Endodermal cell (in vitro differentiated cells): ENCODE data around the gene SSU72. TPM values are rescaled to one million over a fixed set of nuclear protein-coding genes. Genes with fewer than 3 reads are reported as not detected.
"Not testable (repeated sequence)": the region's sequence is repeated elsewhere in the genome, so short reads cannot be mapped to it uniquely, and the experiment has no call there.

Experiments used
- DNase-seq: peaks from one replicate; pipeline ENCODE4 v3.0.0-alpha.2; 2017
- H3K27ac ChIP-seq: 2 replicates; pipeline ENCODE4 v1.5.1; 2013; ENCODE audit warnings: mild to moderate bottlenecking, low read depth, low read length, moderate library complexity
- H3K27me3 ChIP-seq: 2 replicates; pipeline ENCODE4 v1.6.1; 2013; ENCODE audit warnings: mild to moderate bottlenecking, low read length, moderate library complexity; ENCODE audit not compliant: insufficient read depth, control insufficient read depth, poor library complexity, severe bottlenecking
- H3K36me3 ChIP-seq: 2 replicates; pipeline ENCODE4 v1.7.0; 2013; ENCODE audit warnings: mild to moderate bottlenecking, low read length, moderate library complexity; ENCODE audit not compliant: control insufficient read depth, insufficient read depth
- H3K4me1 ChIP-seq: one replicate; pipeline ENCODE4 v1.7.0; 2013; ENCODE audit warnings: low read length; ENCODE audit not compliant: control insufficient read depth, insufficient read depth
- H3K4me3 ChIP-seq: 2 replicates; pipeline ENCODE4 v1.5.1; 2013; ENCODE audit warnings: mild to moderate bottlenecking, low read length, moderate library complexity
- H3K9ac ChIP-seq: 2 replicates; pipeline ENCODE4 v1.6.1; 2013; ENCODE audit warnings: mild to moderate bottlenecking, low read length, moderate library complexity; ENCODE audit not compliant: poor library complexity, severe bottlenecking; ENCODE audit errors: extremely low read depth
- H3K9me3 ChIP-seq: 2 replicates; pipeline ENCODE4 v1.6.1; 2013; ENCODE audit warnings: mild to moderate bottlenecking, low read length, moderate library complexity; ENCODE audit not compliant: control insufficient read depth
- H3K27ac Mint-ChIP-seq: 2 replicates; pipeline ENCODE4 v1.8.0; 2020; ENCODE audit warnings: mixed read lengths
- H3K27me3 Mint-ChIP-seq: 2 replicates; pipeline ENCODE4 v1.8.0; 2021; ENCODE audit warnings: mild to moderate bottlenecking, mixed read lengths; ENCODE audit not compliant: insufficient read depth
- H3K36me3 Mint-ChIP-seq: 2 replicates; pipeline ENCODE4 v1.8.0; 2020; ENCODE audit warnings: low read depth, mixed read lengths
- H3K4me1 Mint-ChIP-seq: 2 replicates; pipeline ENCODE4 v1.8.0; 2020; ENCODE audit warnings: mixed read lengths
- H3K4me3 Mint-ChIP-seq: 2 replicates; pipeline ENCODE4 v1.8.0; 2020; ENCODE audit warnings: mild to moderate bottlenecking, moderate library complexity, mixed read lengths
- H3K9me3 Mint-ChIP-seq: 2 replicates; pipeline ENCODE4 v1.8.0; 2020; ENCODE audit warnings: mild to moderate bottlenecking, mixed read lengths
- CTCF ChIP-seq: fragments of 200-600 bp; sonication (generic); conservative IDR thresholded peaks from 2 replicates; pipeline ENCODE4 v1.5.0; 2021; ENCODE audit warnings: antibody characterized with exemption, mild to moderate bottlenecking
- WGBS, 2 experiments: methylation state at CpG; one replicate each; pipeline versions ENCODE4 v1.1.5 to v1.1.7; 2013; ENCODE audit warnings: missing lambda C conversion rate in 2 of 2, mixed read lengths in 1 of 2; ENCODE audit not compliant: insufficient coverage in 1 of 2, insufficient read length in 1 of 2; 5-methylcytosine and 5-hydroxymethylcytosine counted together
- total RNA-seq, 2 donors: library from RNA; stranded (reverse); fragmentation: NEBNext Ultra II Directional in 1 of 2; extraction: Animal tissue kit (Norgen Biotek cat#: 25700) in 1 of 2; gene quantifications; 2 replicates in 1 of 2; 3 replicates in 1 of 2; pipeline ENCODE4 v1.2.1, GENCODE V29; 2021

Gene SSU72
- total RNA-seq, 2 donors from 2014 or later: 133 to 138 TPM

- WGBS, 2 experiments: 31% methylated on average over 9 of the region's 22 CpGs; no CpG with 5 or more reads in 1 of the 2 experiments
Observed at GRCh38 chr1:1505366-1505798, 69.3 kb downstream of the SSU72 start.

GRCh38 chr1:1504777-1505365, 69.8 kb downstream of the SSU72 start:
- not testable (repeated sequence) for H3K9me3 ChIP-seq, H3K4me3 ChIP-seq, H3K4me1 ChIP-seq, H3K36me3 ChIP-seq, H3K9ac ChIP-seq, H3K9me3 Mint-ChIP-seq, H3K27me3 Mint-ChIP-seq, H3K36me3 Mint-ChIP-seq, H3K4me1 Mint-ChIP-seq, H3K27me3 ChIP-seq
- peak; percentile 82 for TF ChIP-seq CTCF
- H3K27ac Mint-ChIP-seq: peak overlapping the region; percentile 96
- H3K4me3 Mint-ChIP-seq: peak overlapping the region; percentile 50
- DNase-seq: peak; percentile 96
- H3K27ac ChIP-seq: peak overlapping the region; percentile 57
- 46 to 54% methylated on average over 7 to 14 of the region's 16 CpGs for WGBS, 2 experiments

More at GRCh38 chr1:1505366-1505798, 69.3 kb downstream of the SSU72 start:
- Mint-ChIP-seq H3K4me3 (peak overlapping the region; percentile 50), H3K27ac (peak overlapping the region; percentile 96)
- H3K4me1 Mint-ChIP-seq, H3K27me3 Mint-ChIP-seq, H3K36me3 Mint-ChIP-seq, H3K36me3 ChIP-seq, H3K27me3 ChIP-seq, H3K9ac ChIP-seq, H3K9me3 Mint-ChIP-seq, DNase-seq, H3K27ac ChIP-seq, H3K4me3 ChIP-seq, H3K9me3 ChIP-seq, H3K4me1 ChIP-seq: not testable (repeated sequence)
- TF ChIP-seq CTCF: peak; percentile 58

DNA sequence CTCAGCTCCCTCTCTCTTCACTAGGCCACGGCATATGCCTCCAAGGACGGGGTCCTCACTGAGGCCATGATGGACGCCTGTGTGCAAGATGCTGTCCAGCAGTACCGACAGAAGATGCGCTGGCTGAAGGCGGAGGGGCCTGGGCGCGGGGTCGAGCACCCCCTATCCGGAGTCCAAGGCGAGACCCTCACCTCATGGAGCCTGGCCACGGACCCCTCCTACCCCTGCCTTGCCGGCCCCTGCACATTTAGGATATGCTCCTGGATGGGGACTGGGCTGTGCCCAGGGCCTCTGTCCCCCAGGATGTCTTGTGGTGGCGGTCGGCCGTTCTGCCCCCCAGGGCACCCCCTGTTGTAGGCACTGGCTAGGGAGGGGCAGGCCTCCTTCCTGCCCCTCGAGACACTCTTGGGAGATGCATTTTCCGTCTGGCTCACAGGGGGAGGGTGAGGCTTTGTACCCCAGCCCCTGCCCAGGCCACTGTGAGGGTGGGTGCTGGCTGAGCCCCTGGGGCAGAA, 79.1 kb downstream of the SSU72 start:
- not testable (repeated sequence) for H3K4me1 ChIP-seq, H3K4me3 Mint-ChIP-seq, H3K9ac ChIP-seq, H3K27me3 Mint-ChIP-seq, DNase-seq, H3K27me3 ChIP-seq, H3K4me1 Mint-ChIP-seq, H3K4me3 ChIP-seq, H3K27ac Mint-ChIP-seq, H3K27ac ChIP-seq
- peaks cover 13% of the 10 kb centered on the region for H3K9me3 ChIP-seq
- peaks cover 18% of the 10 kb centered on the region for H3K9me3 Mint-ChIP-seq
- peaks cover 33% of the 10 kb centered on the region for H3K36me3 ChIP-seq
- WGBS, 2 experiments: 95 to 98% methylated on average over 9 to 16 of the region's 18 CpGs
- H3K36me3 Mint-ChIP-seq: peaks cover 29% of the 10 kb centered on the region

- H3K27ac Mint-ChIP-seq, H3K4me1 Mint-ChIP-seq, H3K9ac ChIP-seq, H3K4me3 Mint-ChIP-seq, H3K27me3 ChIP-seq, H3K27me3 Mint-ChIP-seq, H3K4me1 ChIP-seq, DNase-seq, H3K4me3 ChIP-seq, H3K27ac ChIP-seq: not testable (repeated sequence)
- Mint-ChIP-seq H3K36me3 (peaks cover 41% of the 10 kb centered on the region), H3K9me3 (peaks cover 18% of the 10 kb centered on the region)
- Histone ChIP-seq H3K9me3 (peaks cover 13% of the 10 kb centered on the region), H3K36me3 (peaks cover 42% of the 10 kb centered on the region)
- 96 to 100% methylated on average over 5 to 22 of the region's 22 CpGs for WGBS, 2 experiments
Observed at GRCh38 chr1:1494311-1494710, 80.4 kb downstream of the SSU72 start.

Other genes starting within 250 kb of the SSU72 start
- under 1 TPM; 0.09 to 0.35 TPM for gene TAS1R3, start 243.6 kb downstream of the SSU72 start, total RNA-seq
- 10 to 100 TPM; 71.9 to 73.3 TPM for gene DVL1, start 225.4 kb downstream of the SSU72 start, total RNA-seq
- 10 to 100 TPM; 28.3 to 29.2 TPM for gene MXRA8, start 216.3 kb downstream of the SSU72 start, total RNA-seq
- 100 to 1,000 TPM; 159 to 162 TPM for gene AURKAIP1, start 199.7 kb downstream of the SSU72 start, total RNA-seq
- 100 to 1,000 TPM; 187 to 244 TPM for gene CCNL2, start 175.5 kb downstream of the SSU72 start, total RNA-seq
- 100 to 1,000 TPM; 109 to 129 TPM for gene MRPL20, start 167.6 kb downstream of the SSU72 start, total RNA-seq
- gene ANKRD65, start 153.6 kb downstream of the SSU72 start, total RNA-seq: 1 to 10 TPM; 1.6 TPM
- 10 to 100 TPM; 12.7 to 17.4 TPM for gene VWA1, start 139.2 kb downstream of the SSU72 start, total RNA-seq
- under 1 TPM; 0.55 TPM for gene ATAD3C, start 125.2 kb downstream of the SSU72 start, total RNA-seq
- gene ATAD3B, start 103.1 kb downstream of the SSU72 start, total RNA-seq: 10 to 100 TPM; 41.8 to 47.4 TPM
- 10 to 100 TPM; 42.8 to 47.6 TPM for gene ATAD3A, start 62.7 kb downstream of the SSU72 start, total RNA-seq
- 1 to 10 TPM; 6.4 to 6.9 TPM for gene TMEM240, start 34.2 kb downstream of the SSU72 start, total RNA-seq
- gene FNDC10, start 25.3 kb upstream of the SSU72 start, total RNA-seq: 10 to 100 TPM; 10.4 to 10.8 TPM
- 10 to 100 TPM; 77.4 to 97.9 TPM for gene MIB2, start 40.6 kb upstream of the SSU72 start, total RNA-seq
- 10 to 100 TPM; 14.7 to 19.9 TPM for gene MMP23B, start 57.3 kb upstream of the SSU72 start, total RNA-seq
- gene CDK11B, start 84.1 kb upstream of the SSU72 start, total RNA-seq: 10 to 100 TPM; 31.8 to 33.6 TPM
- gene SLC35E2B, start 117.9 kb upstream of the SSU72 start, total RNA-seq: 10 to 100 TPM; 51.2 to 56.9 TPM
- 10 to 100 TPM; 61.0 to 62.1 TPM for gene CDK11A, start 149.5 kb upstream of the SSU72 start, total RNA-seq
- gene NADK, start 203.6 kb upstream of the SSU72 start, total RNA-seq: 10 to 100 TPM; 75.2 to 81.6 TPM